ENCODE data around the gene JCAD.

DNA sequence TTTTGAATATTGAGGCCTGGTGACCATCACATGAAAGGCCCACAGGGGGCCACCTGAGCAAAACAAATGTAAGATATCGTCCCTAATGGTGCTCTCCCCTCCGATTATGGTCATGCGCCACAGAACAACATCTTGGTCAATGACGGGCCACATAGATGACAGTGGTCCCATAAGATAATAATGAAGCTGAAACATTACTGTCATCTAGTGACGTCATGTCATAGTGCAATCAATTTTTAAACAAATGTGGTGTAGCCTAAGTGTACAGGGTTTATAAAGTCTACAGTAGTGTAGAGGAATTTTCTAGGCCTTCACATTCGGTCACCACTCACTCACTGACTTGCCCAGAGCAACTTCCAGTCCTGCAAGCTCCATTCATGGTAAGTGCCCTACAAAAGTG lies 36.8 kb downstream of the JCAD start:
- TF ChIP-seq, protein P1, sequence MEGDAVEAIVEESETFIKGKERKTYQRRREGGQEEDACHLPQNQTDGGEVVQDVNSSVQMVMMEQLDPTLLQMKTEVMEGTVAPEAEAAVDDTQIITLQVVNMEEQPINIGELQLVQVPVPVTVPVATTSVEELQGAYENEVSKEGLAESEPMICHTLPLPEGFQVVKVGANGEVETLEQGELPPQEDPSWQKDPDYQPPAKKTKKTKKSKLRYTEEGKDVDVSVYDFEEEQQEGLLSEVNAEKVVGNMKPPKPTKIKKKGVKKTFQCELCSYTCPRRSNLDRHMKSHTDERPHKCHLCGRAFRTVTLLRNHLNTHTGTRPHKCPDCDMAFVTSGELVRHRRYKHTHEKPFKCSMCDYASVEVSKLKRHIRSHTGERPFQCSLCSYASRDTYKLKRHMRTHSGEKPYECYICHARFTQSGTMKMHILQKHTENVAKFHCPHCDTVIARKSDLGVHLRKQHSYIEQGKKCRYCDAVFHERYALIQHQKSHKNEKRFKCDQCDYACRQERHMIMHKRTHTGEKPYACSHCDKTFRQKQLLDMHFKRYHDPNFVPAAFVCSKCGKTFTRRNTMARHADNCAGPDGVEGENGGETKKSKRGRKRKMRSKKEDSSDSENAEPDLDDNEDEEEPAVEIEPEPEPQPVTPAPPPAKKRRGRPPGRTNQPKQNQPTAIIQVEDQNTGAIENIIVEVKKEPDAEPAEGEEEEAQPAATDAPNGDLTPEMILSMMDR (IDR thresholded peaks at IDR 0.05): no peak
- TF ChIP-seq POLR2AphosphoS5 (IDR thresholded peaks at IDR 0.05) (no peak), POLR2A (IDR thresholded peaks at IDR 0.05) (no peak), EP300 (IDR thresholded peaks at IDR 0.05) (no peak)

Measured in suprapubic skin (tissue), 4 donors.